Measurements from ENCODE around the gene MAPK8. TPM values are rescaled to one million over a fixed set of nuclear protein-coding genes. Genes with fewer than 3 reads are reported as not detected.
A peak's percentile ranks its signal among the peaks of the same experiment; 100 is the strongest.

The MAPK8 gene
- total and polyA plus RNA-seq, 9 of the 15 experiments (the other 6 are each of a cell fraction or from before 2014, with no cell fraction given) = 6.4 to 159 (median 71.0) TPM

GRCh38 chr10:48468130-48468790, 161.8 kb downstream of the MAPK8 start (continued):
- TF ChIP-seq CEBPG (CRISPR knock-in tag; IDR thresholded peaks at IDR 0.05) = no peak
- no peak for TF ChIP-seq CEBPG (tag; conservative IDR thresholded peaks at IDR 0.05 in 1 of 2, IDR thresholded peaks at IDR 0.05 in 1 of 2)
- TF ChIP-seq SREBF2 (CRISPR knock-in tag; IDR thresholded peaks at IDR 0.05) = no peak
- no peak for TF ChIP-seq ZNF449 (CRISPR knock-in tag; IDR thresholded peaks at IDR 0.05)
- TF ChIP-seq TBP (optimal IDR thresholded peaks at IDR 0.05; ENCODE audit: low read depth, low read length) = peak; percentile 39
- TF ChIP-seq, protein P1, sequence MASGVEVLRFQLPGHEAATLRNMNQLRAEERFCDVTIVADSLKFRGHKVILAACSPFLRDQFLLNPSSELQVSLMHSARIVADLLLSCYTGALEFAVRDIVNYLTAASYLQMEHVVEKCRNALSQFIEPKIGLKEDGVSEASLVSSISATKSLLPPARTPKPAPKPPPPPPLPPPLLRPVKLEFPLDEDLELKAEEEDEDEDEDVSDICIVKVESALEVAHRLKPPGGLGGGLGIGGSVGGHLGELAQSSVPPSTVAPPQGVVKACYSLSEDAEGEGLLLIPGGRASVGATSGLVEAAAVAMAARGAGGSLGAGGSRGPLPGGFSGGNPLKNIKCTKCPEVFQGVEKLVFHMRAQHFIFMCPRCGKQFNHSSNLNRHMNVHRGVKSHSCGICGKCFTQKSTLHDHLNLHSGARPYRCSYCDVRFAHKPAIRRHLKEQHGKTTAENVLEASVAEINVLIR (CRISPR knock-in tag; IDR thresholded peaks at IDR 0.05) = no peak
- TF ChIP-seq ZNF699 (CRISPR knock-in tag; IDR thresholded peaks at IDR 0.05; ENCODE audit: insufficient replicate concordance) = no peak
- TF ChIP-seq, protein P2, sequence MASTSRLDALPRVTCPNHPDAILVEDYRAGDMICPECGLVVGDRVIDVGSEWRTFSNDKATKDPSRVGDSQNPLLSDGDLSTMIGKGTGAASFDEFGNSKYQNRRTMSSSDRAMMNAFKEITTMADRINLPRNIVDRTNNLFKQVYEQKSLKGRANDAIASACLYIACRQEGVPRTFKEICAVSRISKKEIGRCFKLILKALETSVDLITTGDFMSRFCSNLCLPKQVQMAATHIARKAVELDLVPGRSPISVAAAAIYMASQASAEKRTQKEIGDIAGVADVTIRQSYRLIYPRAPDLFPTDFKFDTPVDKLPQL (IDR thresholded peaks at IDR 0.05; ENCODE audit: extremely low read depth, insufficient read length) = no peak
- no peak; the same call in 1 of the 2 replicates for TF ChIP-seq ZNF311 (CRISPR knock-in tag; IDR thresholded peaks at IDR 0.05)
- no peak for TF ChIP-seq ZNF79 (CRISPR knock-in tag; IDR thresholded peaks at IDR 0.05; ENCODE audit: low read depth)
- peak; percentile 58 for TF ChIP-seq CCNT2 (IDR thresholded peaks at IDR 0.05; ENCODE audit: borderline replicate concordance, extremely low read depth, insufficient read length, low read depth, low read length)
- no peak for TF ChIP-seq SAP30 (IDR thresholded peaks at IDR 0.05; ENCODE audit: borderline replicate concordance, insufficient read depth, low read depth, low read length, poor library complexity, severe bottlenecking)
- 0 out of 2 replicates have a peak, but pooled peaks have one; percentile 45 for TF ChIP-seq HES1 (IDR thresholded peaks at IDR 0.05; ENCODE audit: low read depth)
- no peak for TF ChIP-seq DNMT1 (IDR thresholded peaks at IDR 0.05)
- no peak for TF ChIP-seq ZNF253 (CRISPR knock-in tag; conservative IDR thresholded peaks at IDR 0.05)
- TF ChIP-seq ZNF436 (CRISPR knock-in tag; IDR thresholded peaks at IDR 0.05) = no peak
- TF ChIP-seq ZNF224 (CRISPR knock-in tag; IDR thresholded peaks at IDR 0.05) = no peak
- no peak for TF ChIP-seq MLX (CRISPR knock-in tag; conservative IDR thresholded peaks at IDR 0.05)
- no peak for TF ChIP-seq MCM7 (IDR thresholded peaks at IDR 0.05)
- TF ChIP-seq CGGBP1 (CRISPR knock-in tag; IDR thresholded peaks at IDR 0.05) = no peak
- TF ChIP-seq LARP7 (IDR thresholded peaks at IDR 0.05) = no peak
- no peak for TF ChIP-seq HNRNPK (IDR thresholded peaks at IDR 0.05; ENCODE audit: low read depth, low read length, poor library complexity, severe bottlenecking)
- TF ChIP-seq KLF1 (tag; IDR thresholded peaks at IDR 0.05) = no peak

Measured in K562 (cell line).